Common myeloid progenitor, CD34-positive (primary cell): Measurements from ENCODE around the gene ARHGEF19.
"Not testable (repeated sequence)": the region's sequence is repeated elsewhere in the genome, so short reads cannot be mapped to it uniquely, and the experiment has no call there.

Source experiments
- CTCF ChIA-PET: fragments of 350-600 bp; sonication (Branson Sonifier 250); formaldehyde crosslinking; loops from one replicate; lab custom pipeline; 2021; ENCODE audit warnings: antibody characterized with exemption; lab: Charles Lee
- POLR2A ChIA-PET: fragments of 350-600 bp; sonication (Branson Sonifier 250); formaldehyde crosslinking; loops from one replicate; lab custom pipeline; 2021; ENCODE audit warnings: antibody characterized with exemption; lab: Charles Lee
- DNase-seq, 3 donors: peaks; one replicate each; pipeline versions ENCODE4 v3.0.0 to v3.0.0-alpha.2; 2013
- H3K27ac ChIP-seq, 2 experiments: 1 replicate in 1 of 2; 2 replicates in 1 of 2; pipeline ENCODE4 v1.7.0; 2013; ENCODE audit warnings: inconsistent platforms in 2 of 2, low read length in 2 of 2, mild to moderate bottlenecking in 2 of 2, low read depth in 1 of 2, moderate library complexity in 1 of 2; ENCODE audit not compliant: severe bottlenecking in 2 of 2, insufficient read depth in 1 of 2, poor library complexity in 1 of 2
- H3K27me3 ChIP-seq, 5 experiments: replicated peaks in 2 of 5; 1 replicate in 3 of 5; 2 replicates in 2 of 5; pipeline versions ENCODE4 v1.6.1 to v1.7.0; 2013; ENCODE audit warnings: low read length in 4 of 5, mild to moderate bottlenecking in 2 of 5, moderate library complexity in 2 of 5, inconsistent platforms in 1 of 5; ENCODE audit not compliant: insufficient read depth in 5 of 5, control insufficient read depth in 4 of 5
- H3K36me3 ChIP-seq, 4 experiments: 1 replicate in 2 of 4; 2 replicates in 2 of 4; pipeline versions ENCODE4 v1.6.1 to v1.7.0; 2013; ENCODE audit warnings: low read length in 3 of 4, control low read depth in 1 of 4, mild to moderate bottlenecking in 1 of 4; ENCODE audit not compliant: control insufficient read depth in 4 of 4, insufficient read depth in 4 of 4
- H3K4me1 ChIP-seq, 4 experiments: 1 replicate in 3 of 4; 2 replicates in 1 of 4; pipeline versions ENCODE4 v1.6.1 to v1.7.1; 2013; ENCODE audit warnings: low read length in 3 of 4, mild to moderate bottlenecking in 3 of 4, control low read depth in 1 of 4, inconsistent platforms in 1 of 4, moderate library complexity in 1 of 4; ENCODE audit not compliant: control insufficient read depth in 4 of 4, insufficient read depth in 4 of 4; ENCODE audit errors: control extremely low read depth in 1 of 4
- H3K4me3 ChIP-seq, 7 experiments: 1 replicate in 4 of 7; 2 replicates in 3 of 7; pipeline versions ENCODE4 v1.5.1 to v1.7.0; 2013; ENCODE audit warnings: mild to moderate bottlenecking in 7 of 7, low read length in 6 of 7, moderate library complexity in 6 of 7, inconsistent platforms in 2 of 7, low read depth in 2 of 7, control low read depth in 1 of 7; ENCODE audit not compliant: insufficient read depth in 4 of 7, control insufficient read depth in 1 of 7; ENCODE audit errors: extremely low read depth in 1 of 7
- H3K9me3 ChIP-seq, 5 experiments: 1 replicate in 4 of 5; 2 replicates in 1 of 5; pipeline versions ENCODE4 v1.6.1 to v1.7.1; 2013; ENCODE audit warnings: low read length in 4 of 5, mild to moderate bottlenecking in 2 of 5, inconsistent platforms in 1 of 5, low read depth in 1 of 5, moderate library complexity in 1 of 5; ENCODE audit not compliant: control insufficient read depth in 4 of 5, insufficient read depth in 2 of 5; ENCODE audit errors: control extremely low read depth in 1 of 5
- WGBS: methylation state at CpG from one replicate; pipeline ENCODE4 v1.1.5; 2013; ENCODE audit not compliant: insufficient coverage; 5-methylcytosine and 5-hydroxymethylcytosine counted together

Gene ARHGEF19

GRCh38 chr1:16164213-16165072, 48.0 kb downstream of the ARHGEF19 start:
- no peak for DNase-seq
- ChIA-PET POLR2A (interaction anchor here (1.2 kb wide), 1 partner anchor 9 kb away, joined by 3 read pairs; no protein-coding TSS in a partner anchor), CTCF (interaction anchor here (0.8 to 2.2 kb wide), 3 partner anchors 10 to 22 kb away, joined by 3 to 6 read pairs (median 3); no protein-coding TSS in a partner anchor)
- Histone ChIP-seq H3K27ac (no peak overlapping the region), H3K4me1 (peaks cover 0 to 32% (median 25%) of the 10 kb centered on the region in 4 experiments), H3K9me3 (no peaks in the 10 kb centered on the region), H3K27me3 (peaks cover 0 to 21% (median 4%) of the 10 kb centered on the region in 5 experiments), H3K4me3 (no peak overlapping the region), H3K36me3 (no peaks in the 10 kb centered on the region)
- WGBS: 95% methylated on average over 9 of the region's 17 CpGs

- CTCF ChIA-PET: interaction anchor here (0.8 to 2.5 kb wide), 5 partner anchors 11 to 23 kb away, joined by 3 to 7 read pairs (median 3); no protein-coding TSS in a partner anchor
- Histone ChIP-seq H3K4me1 (peaks cover 0 to 24% (median 18%) of the 10 kb centered on the region in 4 experiments), H3K27me3 (peaks cover 0 to 20% (median 4%) of the 10 kb centered on the region in 5 experiments)
- H3K36me3 ChIP-seq, H3K27ac ChIP-seq, H3K9me3 ChIP-seq, H3K4me3 ChIP-seq, DNase-seq: not testable (repeated sequence)
- WGBS: 100% methylated on average over 4 of the region's 12 CpGs
- POLR2A ChIA-PET: interaction anchor here (1.2 kb wide), 1 partner anchor 8 kb away, joined by 3 read pairs; no protein-coding TSS in a partner anchor
Observed at GRCh38 chr1:16163608-16164212, 48.7 kb downstream of the ARHGEF19 start.

DNA sequence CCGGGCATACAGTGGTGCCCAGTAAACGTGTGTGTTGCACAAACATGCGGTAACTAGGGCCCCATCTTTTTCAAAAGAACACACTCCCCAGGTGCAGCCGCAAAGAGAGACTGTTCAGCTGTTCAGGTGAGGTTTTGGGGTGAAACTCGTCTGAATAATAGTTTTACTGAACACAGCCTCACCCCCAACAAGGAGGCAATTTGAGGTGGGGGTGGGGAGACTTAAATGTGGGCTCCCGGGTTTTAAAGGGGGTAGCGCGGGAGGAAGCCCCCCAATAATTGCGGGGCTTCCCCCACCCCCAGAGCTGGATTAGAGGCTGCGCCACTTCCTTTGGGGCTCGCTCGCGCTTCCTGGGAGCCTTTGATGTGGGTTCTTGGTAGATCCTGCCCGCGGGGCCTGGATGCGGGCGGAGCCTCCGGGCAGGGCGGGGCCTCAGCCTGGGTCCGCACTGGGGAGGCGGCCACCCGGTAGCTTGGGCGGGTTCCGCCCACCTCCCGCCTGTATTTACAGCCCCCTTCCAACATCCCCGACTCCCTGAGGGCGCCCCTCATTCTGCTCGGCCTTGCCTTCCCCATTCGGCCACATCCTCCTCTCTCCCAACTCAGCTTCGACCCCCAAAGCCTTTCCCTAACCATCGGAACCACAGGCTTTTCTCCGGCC, 50.2 kb downstream of the ARHGEF19 start:
- H3K27me3 ChIP-seq: peaks cover 0 to 17% (median 4%) of the 10 kb centered on the region in 5 experiments
- no peaks in the 10 kb centered on the region for H3K9me3 ChIP-seq
- peak overlapping the region in 3 of 7 experiments; percentile 13 to 48 (median 38) for H3K4me3 ChIP-seq
- no peaks in the 10 kb centered on the region for H3K36me3 ChIP-seq
- ChIA-PET CTCF (interaction anchor here (0.8 to 2.5 kb wide), 9 partner anchors 8 to 84 kb away, joined by 3 to 10 read pairs (median 4); no protein-coding TSS in a partner anchor), POLR2A (interaction anchor here (0.5 kb wide), 1 partner anchor 448 kb away, joined by 3 read pairs; no protein-coding TSS in a partner anchor)
- 2% methylated on average over 16 of the region's 32 CpGs for WGBS
- H3K4me1 ChIP-seq: peaks cover 0 to 11% (median 10%) of the 10 kb centered on the region in 4 experiments
- peak in 2 of 3 donors; percentile 63 to 64 for DNase-seq
- H3K27ac ChIP-seq: peak overlapping the region in 1 of 2 experiments; percentile 34

DNA sequence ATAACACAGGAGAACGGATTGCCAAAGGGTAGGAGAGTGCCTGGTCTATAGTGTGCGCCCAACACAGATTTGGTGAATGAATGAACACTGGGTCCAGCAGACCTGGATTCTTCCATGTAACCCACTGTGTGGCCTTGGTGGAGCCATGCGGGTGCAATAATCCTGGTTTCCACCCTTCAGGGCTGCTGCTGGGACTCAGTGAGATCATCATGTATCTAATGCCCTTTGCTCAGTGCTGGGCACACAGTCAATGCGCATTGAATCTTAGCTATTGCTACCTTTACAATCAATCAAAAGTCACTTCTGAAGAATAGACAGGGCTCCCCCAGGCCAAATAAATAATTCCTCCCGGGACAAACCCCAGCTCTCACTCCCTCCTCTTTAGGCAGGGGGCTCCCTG, 50.7 kb downstream of the ARHGEF19 start:
- ChIA-PET CTCF (interaction anchor here (0.7 to 2.5 kb wide), 7 partner anchors 11 to 80 kb away, joined by 3 to 10 read pairs (median 4); no protein-coding TSS in a partner anchor), POLR2A (no interaction called here)
- WGBS: 77% methylated on average over 3 of the region's 5 CpGs
- Histone ChIP-seq H3K9me3 (no peaks in the 10 kb centered on the region), H3K4me1 (peaks cover 0 to 11% (median 10%) of the 10 kb centered on the region in 4 experiments), H3K27me3 (peaks cover 0 to 23% (median 4%) of the 10 kb centered on the region in 5 experiments), H3K4me3 (no peak overlapping the region), H3K36me3 (no peaks in the 10 kb centered on the region), H3K27ac (no peak overlapping the region)
- no peak for DNase-seq

- no peak for DNase-seq
- Histone ChIP-seq H3K27me3 (peaks cover 0 to 44% (median 11%) of the 10 kb centered on the region in 5 experiments), H3K36me3 (no peaks in the 10 kb centered on the region), H3K27ac (no peak overlapping the region), H3K9me3 (no peaks in the 10 kb centered on the region), H3K4me3 (no peak overlapping the region), H3K4me1 (peaks cover 0 to 32% (median 30%) of the 10 kb centered on the region in 4 experiments)
- 86% methylated on average over 8 of the region's 16 CpGs for WGBS
- ChIA-PET POLR2A (no interaction called here), CTCF (no interaction called here)
Observed at GRCh38 chr1:16158993-16159831, 53.2 kb downstream of the ARHGEF19 start.

DNA sequence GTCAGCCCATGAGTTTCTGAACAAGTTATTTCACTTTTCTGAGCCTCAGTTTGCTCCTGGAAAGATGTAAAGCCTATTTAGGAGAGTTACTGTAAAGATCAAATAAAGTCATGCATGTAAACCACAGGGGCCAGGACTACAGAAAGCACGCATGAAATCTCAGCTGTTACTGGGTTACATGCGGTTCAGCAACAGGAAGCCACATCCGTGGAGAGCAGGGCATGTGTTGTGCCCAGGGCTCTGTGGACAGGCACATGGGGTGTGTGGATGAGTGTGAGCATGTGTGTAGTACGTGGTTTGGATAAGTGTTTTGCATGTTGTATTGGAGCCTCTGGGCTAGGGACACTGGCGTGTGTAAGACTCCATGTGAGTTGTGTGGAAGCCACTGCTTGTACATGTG, 54.4 kb downstream of the ARHGEF19 start:
- DNase-seq: peak in 2 of 3 donors; percentile 58 to 67

More for the DNA sequence above, 54.4 kb downstream of the ARHGEF19 start:
- Histone ChIP-seq H3K4me3 (no peak overlapping the region), H3K27me3 (peaks cover 0 to 54% (median 14%) of the 10 kb centered on the region in 5 experiments), H3K27ac (no peak overlapping the region), H3K36me3 (no peaks in the 10 kb centered on the region), H3K9me3 (no peaks in the 10 kb centered on the region), H3K4me1 (peaks cover 0 to 42% (median 36%) of the 10 kb centered on the region in 4 experiments)
- ChIA-PET POLR2A (interaction anchor here (0.7 kb wide), 1 partner anchor 17 kb away, joined by 3 read pairs; no protein-coding TSS in a partner anchor), CTCF (interaction anchor here (10.4 kb wide), 1 partner anchor 76 kb away, joined by 104 read pairs; no protein-coding TSS in a partner anchor)
- 55% methylated on average over 3 of the region's 5 CpGs for WGBS
